Astrocyte of the spinal cord (primary cell): ENCODE measurements around the gene PPP3CA.

Source experiments
- DNase-seq: peaks from one replicate; pipeline ENCODE4 v3.0.0; 2011; ENCODE audit warnings: low read depth, low spot score
- H3K4me3 ChIP-seq: 2 replicates; pipeline ENCODE4 v1.5.1; 2011; ENCODE audit warnings: low read depth, mild to moderate bottlenecking, low read length, moderate library complexity
- CTCF ChIP-seq: IDR thresholded peaks from 2 replicates; pipeline ENCODE4 v1.5.1; 2012; ENCODE audit warnings: low read depth, mild to moderate bottlenecking, low read length, inconsistent platforms
- in situ Hi-C: cut with HindIII; loops from 2 replicates; pipeline ENCODE4 v1.10.0; 2017; ENCODE audit warnings: low sequenced_read_pairs

The PPP3CA gene

DNA sequence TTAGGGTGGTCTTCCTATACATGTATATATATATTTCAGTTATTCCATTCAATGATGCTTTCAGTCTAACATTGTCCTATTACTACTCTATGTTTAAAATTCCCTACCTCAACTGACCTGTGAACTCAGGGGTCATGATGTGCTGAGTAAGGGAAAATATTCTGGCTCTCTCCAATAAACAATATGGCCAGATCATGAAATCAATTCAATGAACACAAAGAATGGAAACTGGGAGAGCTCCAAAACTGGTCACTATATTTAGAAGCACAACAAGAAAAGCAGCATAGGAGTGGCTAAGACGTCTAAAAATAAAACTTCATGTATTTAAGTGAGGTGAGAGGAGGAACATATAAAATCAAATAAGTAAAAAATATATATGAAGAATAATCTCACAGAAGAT, 304.5 kb downstream of the PPP3CA start:
- in situ Hi-C loops = no loop called here
- no peak for DNase-seq
- no peak for TF ChIP-seq CTCF
- no peak overlapping the region for H3K4me3 ChIP-seq

- DNase-seq = no peak
- in situ Hi-C loops = no loop called here
- no peak overlapping the region for H3K4me3 ChIP-seq
- no peak for TF ChIP-seq CTCF
Observed at GRCh38 chr4:101040776-101041175, 306.6 kb downstream of the PPP3CA start.

DNA sequence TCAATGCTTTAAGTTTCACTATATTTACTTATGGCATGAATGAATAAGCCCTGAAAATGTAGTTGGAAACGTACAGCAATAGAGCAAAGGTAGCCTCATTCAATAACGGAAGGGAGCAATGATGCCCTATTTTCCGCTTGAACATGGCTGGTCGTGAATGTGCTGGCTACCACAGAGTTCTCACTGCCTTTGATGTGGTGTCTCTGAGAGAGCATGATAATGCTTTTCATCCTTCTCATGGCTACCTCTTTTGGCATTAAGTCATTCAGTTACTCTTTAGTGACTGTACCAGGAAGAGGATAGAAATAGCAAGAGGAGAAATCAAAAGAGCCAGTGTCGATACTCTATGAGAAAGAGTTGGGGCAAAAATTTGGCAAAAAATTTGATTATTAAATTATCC, 308.0 kb downstream of the PPP3CA start:
- no peak for DNase-seq
- H3K4me3 ChIP-seq = no peak overlapping the region
- in situ Hi-C loops = no loop called here
- TF ChIP-seq CTCF = no peak

DNA sequence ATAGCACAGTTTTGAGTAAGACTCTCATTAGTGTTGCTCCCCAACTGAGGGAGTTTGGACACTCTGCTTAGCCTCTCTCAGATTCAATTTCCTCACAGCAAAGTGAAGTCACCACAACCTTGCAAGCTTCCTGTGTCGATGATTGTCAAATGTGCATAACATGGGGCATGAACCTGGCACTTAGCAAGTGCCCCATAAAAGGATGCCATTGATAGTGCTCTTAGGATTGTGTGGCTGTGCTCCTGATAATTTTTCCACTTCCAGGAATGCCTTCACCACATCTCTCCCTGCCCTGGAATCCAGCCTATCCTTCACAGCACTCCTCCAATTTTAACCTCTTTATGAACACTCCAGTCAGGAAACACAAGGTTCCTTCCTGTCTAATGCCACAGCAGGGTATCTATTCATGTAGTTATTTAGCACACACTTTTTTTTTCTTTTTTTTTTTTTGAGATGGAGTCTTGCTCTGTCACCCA, 309.4 kb downstream of the PPP3CA start:
- TF ChIP-seq CTCF = no peak
- peak; percentile 21 for DNase-seq
- no peak overlapping the region for H3K4me3 ChIP-seq
- in situ Hi-C loops = no loop called here

DNA sequence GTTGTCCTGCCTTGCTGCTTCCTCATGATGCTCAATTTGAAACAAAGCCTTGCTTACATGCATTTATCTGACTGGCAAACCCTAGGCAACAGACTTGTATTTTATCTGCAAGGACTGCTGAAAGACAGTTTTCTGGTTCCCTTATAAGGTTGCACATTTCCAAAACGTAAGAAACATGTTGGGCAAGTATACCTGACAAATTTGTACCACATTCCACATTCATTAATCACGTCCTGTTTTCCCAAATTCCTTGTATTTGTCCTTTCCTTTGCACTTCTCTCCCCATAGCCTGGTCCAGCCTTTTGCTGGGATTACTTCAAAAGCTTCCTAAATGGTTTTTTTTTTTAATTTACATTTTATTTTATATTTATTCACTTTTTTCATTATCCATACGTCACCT, 310.1 kb downstream of the PPP3CA start:
- no peak for DNase-seq
- no peak overlapping the region for H3K4me3 ChIP-seq
- in situ Hi-C loops = no loop called here
- TF ChIP-seq CTCF = no peak

DNA sequence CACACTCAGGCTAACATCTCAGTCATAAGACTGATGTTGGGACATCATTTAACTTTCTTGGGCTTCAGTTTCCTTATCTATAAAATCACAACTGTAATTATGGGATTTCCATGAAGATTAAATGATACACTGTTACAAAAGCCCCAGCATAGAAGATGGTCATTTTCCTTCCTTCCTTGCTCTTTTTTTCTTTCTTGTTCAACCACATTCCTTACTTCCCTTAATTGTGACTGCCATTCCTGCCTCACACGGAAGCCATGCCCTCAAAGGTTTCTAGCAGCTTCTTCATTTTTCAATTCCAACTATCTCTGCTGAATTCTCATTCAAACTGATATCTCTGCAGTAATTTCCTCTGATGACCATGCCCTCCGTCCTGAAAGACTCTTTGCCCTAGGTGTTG, 311.8 kb downstream of the PPP3CA start:
- DNase-seq = no peak
- no peak for TF ChIP-seq CTCF
- H3K4me3 ChIP-seq = no peak overlapping the region
- in situ Hi-C loops = no loop called here

- no peak overlapping the region for H3K4me3 ChIP-seq
- no peak for DNase-seq
- in situ Hi-C loops = no loop called here
- peak; percentile 2 for TF ChIP-seq CTCF
Observed at GRCh38 chr4:101033986-101034385, 313.3 kb downstream of the PPP3CA start.
